Measurements from ENCODE around the gene CCDC158.

The CCDC158 gene

DNA sequence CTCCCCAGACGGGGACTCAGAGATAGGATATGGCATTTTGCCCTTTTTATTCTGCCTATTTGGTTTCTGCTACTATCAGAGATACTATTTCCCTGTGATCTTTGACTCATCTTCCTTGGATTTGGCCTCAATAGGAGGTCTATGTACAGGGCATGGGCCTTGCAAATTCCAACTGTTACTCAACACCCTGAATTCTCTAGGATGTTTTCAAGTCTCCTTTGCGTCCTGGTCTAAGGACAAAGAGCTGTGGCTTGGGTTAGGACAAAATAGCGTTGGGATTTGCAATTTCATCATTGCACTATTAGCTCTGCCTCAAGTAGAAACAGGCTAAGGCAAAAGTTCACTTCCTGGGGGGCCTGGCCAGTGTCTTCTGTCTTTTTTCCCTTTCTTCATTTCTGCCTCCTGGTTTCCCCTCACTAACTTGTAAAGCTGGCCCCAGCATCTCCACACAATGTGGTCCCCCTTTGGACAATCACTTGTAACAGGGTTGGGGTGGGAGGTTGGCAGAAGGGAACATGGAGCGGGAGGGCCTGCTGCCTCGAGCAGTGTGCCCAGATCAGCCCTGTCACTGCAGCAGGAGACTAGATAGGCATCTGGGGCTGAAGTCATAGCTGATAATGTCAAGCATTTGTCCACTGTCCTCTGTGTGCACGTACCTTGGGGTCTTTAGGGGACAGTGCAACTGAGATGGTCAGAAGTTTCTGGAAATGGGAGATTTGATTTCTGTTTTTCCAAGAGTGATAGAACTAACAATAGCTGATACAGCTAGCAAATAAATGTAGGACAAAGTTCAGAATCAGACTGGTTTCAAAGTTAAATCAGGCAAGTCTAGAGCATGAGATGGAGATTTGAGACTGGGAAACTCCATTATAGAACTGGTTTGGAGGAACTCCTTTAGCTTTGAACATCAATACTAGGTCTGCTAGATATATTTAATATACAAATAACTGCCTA, 140.2 kb downstream of the CCDC158 start:
- no peak for DNase-seq (ENCODE audit: low spot score)

DNA sequence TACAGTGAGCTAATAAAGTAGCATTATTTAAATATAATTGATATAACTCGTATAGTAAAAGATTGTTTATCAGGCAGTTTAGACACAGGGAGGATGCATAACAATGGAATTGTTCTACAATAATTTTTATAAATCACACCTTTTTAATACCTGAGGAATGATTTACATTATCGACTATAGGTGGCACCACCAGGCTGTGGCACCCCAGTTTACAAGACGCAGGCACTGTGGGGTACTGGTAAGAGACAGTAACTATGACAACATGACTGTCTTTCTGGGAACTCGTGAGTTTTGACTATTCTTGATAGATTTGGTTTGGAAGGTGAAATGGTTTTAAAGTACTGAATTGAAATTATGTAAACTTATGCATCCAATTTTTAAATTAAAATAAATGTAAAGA, 141.5 kb downstream of the CCDC158 start:
- no peak for DNase-seq (ENCODE audit: low spot score)

- DNase-seq (ENCODE audit: low spot score): no peak
Measured at GRCh38 chr4:76278583-76278982, 142.4 kb downstream of the CCDC158 start.

- DNase-seq (ENCODE audit: low spot score): no peak
Measured at GRCh38 chr4:76277667-76278066, 143.3 kb downstream of the CCDC158 start.

GRCh38 chr4:76276813-76277212, 144.1 kb downstream of the CCDC158 start:
- DNase-seq (ENCODE audit: low spot score): no peak

DNA sequence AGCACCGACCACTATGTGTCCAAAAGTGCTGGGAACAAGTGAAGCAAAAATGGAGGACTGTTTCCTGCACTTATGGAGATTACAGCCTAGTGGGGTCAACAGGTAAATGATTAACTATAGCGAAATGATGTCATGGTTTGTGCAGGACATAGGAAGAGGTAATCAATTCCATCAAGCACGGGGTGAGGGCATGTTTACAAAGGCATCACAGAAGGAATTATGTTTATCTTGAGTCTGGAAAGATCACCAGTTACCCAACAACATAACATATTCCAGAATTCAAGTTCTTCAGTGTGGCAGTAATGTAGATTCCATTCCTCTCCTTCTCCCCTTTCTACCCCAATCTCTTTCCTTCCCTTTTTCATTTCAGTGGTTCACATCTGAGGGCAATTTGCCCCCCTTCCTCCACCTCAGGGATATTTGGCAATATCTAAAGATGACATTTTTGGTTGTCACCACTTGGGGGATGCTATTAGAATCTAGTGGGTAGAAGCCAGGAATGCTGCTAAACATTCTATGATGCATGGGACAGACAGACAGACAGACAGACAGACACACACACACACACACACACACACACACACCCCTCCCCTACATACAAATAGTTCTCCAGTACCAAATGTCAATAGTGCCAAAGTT, 145.3 kb downstream of the CCDC158 start:
- no peak for DNase-seq (ENCODE audit: low spot score)

DNA sequence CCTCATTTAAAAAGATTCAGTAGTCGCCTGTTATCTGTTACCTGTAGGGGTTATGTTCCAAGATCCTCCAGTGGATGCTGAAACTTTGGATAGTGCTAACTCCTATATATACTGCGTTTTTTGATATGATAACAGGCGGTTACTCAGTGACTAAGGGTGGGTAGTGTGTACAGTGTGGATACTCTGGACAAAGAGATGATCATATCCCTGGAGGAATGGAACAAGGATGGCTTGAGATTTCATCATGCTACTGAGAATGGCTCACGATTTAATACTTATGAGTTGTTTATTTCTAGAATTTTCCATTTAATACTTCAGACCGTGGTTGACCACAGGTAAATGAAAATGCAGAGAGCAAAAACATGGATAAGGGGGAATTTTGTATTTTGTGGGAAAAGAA, 147.9 kb downstream of the CCDC158 start:
- no peak for DNase-seq (ENCODE audit: low spot score)

- DNase-seq (ENCODE audit: low spot score): no peak
Measured at GRCh38 chr4:76272582-76272981, 148.4 kb downstream of the CCDC158 start.

DNA sequence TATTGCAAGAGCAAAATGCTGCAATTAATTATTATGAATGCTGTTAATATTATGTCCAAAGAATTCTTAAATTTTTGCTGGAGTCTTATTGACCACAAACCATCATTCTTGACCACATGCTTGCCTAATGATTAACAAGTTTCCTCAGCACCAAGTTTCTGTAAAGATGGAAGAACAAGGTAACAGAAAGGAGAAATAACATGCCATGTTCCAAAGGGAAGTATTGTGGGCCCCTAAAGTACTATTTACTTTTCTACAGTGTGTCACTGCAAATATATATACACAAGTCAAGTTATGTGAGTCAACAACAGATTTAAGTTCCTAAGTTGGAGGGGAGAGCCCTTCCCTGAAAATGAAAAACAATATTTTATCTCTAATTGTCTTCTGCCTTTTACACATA, 148.9 kb downstream of the CCDC158 start:
- no peak for DNase-seq (ENCODE audit: low spot score)

DNA sequence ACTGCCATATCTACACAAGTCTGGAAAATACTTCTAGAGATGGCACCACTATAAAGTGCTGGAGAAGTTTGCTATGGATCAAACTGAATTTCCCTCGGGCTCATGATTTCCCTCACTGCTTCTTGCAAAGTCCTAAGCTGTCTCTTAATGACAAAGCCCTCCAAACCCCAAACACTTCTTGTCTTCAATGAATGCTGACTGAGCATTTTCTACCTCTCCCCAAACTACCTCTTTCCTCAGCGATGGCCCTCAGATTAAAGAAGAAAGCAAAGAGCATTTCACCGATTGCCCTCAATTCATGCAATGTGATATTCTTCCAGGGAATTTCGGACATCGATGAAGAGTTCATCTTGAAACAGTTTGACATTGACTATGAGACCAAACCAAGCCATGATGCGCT, 149.7 kb downstream of the CCDC158 start:
- DNase-seq (ENCODE audit: low spot score): no peak

- no peak for DNase-seq (ENCODE audit: low spot score)
Measured at GRCh38 chr4:76270244-76271175, 150.4 kb downstream of the CCDC158 start.

DNA sequence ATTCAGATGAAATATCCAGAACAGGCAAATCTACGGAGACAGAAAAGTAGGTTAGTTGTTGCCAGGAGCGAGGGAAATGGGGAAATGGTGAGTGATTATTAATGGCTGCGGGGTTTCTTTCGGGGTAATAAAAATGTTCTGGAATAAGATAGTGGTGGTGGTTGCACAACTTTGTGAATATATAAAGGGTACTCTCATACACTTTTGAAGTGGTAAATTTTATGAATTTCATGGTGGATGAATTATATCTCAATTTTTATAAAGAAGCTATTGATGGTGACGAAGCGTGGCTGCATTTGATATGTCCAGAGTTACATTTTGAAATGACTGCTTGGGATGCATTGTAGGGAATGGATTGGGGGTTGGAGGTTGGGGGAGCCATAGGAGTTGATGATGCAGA, 153.1 kb downstream of the CCDC158 start:
- no peak for DNase-seq (ENCODE audit: low spot score)

GRCh38 chr4:76266627-76267026, 154.3 kb downstream of the CCDC158 start:
- DNase-seq (ENCODE audit: low spot score): no peak

GRCh38 chr4:76265631-76266218, 155.2 kb downstream of the CCDC158 start:
- no peak for DNase-seq (ENCODE audit: low spot score)

All from Ammon's horn (tissue), 1 donor.